Hematopoietic multipotent progenitor cell treated with erythropoietin and hydrocortisone succinate and interleukin-3 and kit ligand, for 17 days (in vitro differentiated cells): ENCODE measurements around the gene CFL2.

Source experiments
- DNase-seq: peaks from one replicate; pipeline ENCODE4 v3.0.0-alpha.2; 2015; ENCODE audit warnings: low spot score

The CFL2 gene

GRCh38 chr14:34676516-34677211, 37.7 kb downstream of the CFL2 start:
- no peak for DNase-seq

- no peak for DNase-seq
Measured at GRCh38 chr14:34673702-34674101, 40.7 kb downstream of the CFL2 start.

GRCh38 chr14:34671716-34672115, 42.7 kb downstream of the CFL2 start:
- DNase-seq = no peak

GRCh38 chr14:34668111-34668510, 46.3 kb downstream of the CFL2 start:
- no peak for DNase-seq

- no peak for DNase-seq
Measured at GRCh38 chr14:34667007-34667406, 47.4 kb downstream of the CFL2 start.

- DNase-seq = no peak
Measured at GRCh38 chr14:34665785-34666435, 48.5 kb downstream of the CFL2 start.

GRCh38 chr14:34662561-34663088, 51.8 kb downstream of the CFL2 start:
- no peak for DNase-seq

- DNase-seq = no peak
Measured at GRCh38 chr14:34660796-34661195, 53.6 kb downstream of the CFL2 start.
